HG02840 (cell line): ENCODE data around the gene EFCAB10.
"Not testable (repeated sequence)": the region's sequence is repeated elsewhere in the genome, so short reads cannot be mapped to it uniquely, and the experiment has no call there.

ENCODE experiments used
- ATAC-seq: cut with Tn5 transposase; IDR thresholded peaks from one replicate; pipeline ENCODE4 v1.9.1; 2021; ENCODE audit warnings: mild to moderate bottlenecking, moderate library complexity, moderate number of reproducible peaks; ENCODE audit not compliant: unreplicated experiment, low FRiP score

EFCAB10 gene

DNA sequence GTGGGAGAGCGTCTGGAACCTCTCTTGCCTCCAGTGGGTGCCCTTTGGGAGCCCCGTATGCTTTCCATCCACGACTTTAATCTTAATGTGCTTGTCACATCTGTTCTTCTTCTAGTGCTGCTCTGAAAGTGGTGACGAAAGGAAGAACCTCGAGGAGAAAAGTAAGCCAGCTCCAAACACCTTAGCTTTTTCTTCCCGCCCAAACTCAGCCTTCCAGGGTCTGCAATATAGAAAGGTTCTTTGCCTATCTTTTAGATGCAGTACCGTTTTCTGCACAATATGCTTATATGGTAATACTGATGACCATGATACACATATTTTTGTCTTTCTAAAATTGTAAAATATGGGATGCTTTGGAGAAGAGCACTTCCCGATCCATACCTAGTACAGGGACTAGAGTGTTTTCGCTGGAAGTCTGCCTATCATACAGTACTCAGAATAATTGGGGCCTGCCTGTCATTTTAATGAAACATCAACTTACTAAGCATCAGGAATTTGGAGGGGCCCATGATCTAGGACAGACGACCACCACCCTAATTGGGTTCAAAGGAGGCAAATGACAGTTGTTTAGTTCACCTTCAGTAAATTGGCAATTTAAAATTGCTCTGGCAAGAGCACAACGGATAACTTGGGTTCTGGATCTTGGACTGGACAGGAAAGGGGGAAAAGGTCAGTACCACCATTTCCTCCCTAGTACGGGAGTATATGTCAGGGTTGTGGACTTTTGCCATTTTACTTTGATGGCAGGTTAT is 48.4 kb downstream of the EFCAB10 start:
- no peak for ATAC-seq

DNA sequence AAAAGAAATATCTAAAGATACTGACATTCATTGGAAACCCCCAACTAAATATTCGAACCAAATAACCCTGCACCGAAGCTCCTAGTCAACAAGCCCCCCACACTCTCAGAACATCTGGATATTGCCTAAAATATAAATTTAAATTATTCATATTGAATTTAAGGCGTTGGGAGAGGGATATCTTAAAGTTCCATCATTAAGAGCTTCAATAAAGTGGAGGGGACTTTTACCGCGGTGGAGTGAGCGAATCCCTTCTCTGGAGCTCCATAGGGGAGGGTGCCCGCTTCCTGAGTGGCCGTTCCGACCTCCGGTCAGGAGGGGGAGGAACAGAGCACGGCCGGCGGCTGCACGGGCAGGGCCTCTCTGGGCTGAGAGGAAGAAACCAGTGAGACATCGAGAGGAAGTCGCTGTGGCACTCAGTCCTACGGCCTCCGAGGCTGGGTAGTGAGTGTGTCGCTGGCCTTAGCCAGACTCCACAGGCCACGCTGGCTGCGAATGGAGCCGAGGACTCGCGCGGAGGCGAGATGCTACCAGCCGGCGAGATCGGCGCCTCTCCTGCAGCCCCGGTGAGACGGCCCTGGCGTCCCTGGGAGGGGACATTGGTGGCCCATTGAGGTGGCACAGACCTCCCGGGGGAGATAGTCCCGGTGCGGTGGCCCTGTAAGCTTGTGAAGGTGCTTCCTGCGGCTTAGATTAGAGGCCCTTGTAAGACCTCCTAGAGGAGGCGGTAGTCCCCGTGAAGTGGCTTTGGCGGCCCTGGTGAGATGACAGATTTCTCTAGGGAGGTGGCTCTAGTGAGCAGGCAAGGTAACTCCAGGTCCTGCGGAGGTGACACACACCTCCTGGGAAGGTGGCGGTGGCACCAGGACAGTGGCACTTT is 49.3 kb downstream of the EFCAB10 start, which contains the start of gene RINT1:
Gene RINT1 (plus strand): TSS at position 410 of the 880 bp plus-strand sequence. CDS start 115 bp downstream, at position 525.
- peak; percentile 96 for ATAC-seq

DNA sequence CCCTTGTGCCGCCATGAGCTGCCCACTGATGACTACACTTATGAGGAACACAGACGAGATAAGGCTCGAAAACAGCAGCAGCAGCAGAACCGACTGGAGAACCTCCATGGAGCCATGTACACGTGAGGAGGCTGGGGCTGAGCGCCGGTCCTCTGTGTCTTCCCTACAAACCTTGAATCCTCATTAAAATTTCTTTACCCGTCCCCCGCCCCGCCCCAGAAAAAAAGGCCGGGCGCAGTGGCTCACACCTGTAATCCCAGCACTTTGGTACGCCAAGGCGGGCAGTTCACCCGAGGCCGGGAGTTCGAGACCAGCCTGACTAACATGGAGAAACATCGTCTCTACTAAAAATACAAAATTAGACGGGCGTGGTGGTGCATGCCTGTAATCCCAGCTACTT is 50.7 kb downstream of the EFCAB10 start:
- ATAC-seq = no peak

DNA sequence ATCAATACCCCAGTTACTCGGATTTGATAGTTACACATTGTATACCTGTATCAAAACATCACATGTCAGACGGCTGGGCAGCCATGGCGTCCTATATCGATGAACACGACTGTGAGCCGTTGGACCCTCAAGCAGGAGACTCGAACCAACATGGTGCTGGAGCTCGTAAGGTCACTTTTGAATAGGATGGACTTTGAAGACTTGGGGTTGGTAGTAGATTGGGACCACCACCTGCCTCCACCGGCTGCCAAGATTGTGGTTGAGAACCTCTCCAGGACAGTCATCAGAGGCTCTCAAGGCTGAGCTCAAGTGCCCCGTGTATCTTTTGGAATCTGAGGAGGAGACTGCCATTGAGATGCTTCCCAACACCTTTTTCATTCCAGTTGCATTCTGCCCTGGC is 51.2 kb downstream of the EFCAB10 start:
- ATAC-seq = no peak

DNA sequence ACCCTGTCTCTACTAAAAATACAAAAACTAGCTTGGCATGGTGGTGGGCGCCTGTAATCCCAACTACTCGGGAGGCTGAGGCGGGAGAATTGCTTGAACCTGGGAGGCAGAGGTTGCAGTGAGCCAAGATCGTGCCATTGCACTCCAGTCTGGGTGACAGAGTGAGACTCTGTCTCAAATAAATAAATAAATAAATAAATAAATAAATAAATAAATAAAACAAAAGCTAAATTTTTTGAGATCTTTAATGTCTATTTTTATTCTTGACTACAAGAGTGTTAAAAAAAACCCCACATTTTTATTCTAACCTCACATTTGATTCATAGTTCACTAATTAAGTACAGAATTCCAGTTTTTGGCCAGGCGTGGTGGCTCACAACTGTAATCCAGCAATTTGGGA is 53.6 kb downstream of the EFCAB10 start:
- ATAC-seq = not testable (repeated sequence)

DNA sequence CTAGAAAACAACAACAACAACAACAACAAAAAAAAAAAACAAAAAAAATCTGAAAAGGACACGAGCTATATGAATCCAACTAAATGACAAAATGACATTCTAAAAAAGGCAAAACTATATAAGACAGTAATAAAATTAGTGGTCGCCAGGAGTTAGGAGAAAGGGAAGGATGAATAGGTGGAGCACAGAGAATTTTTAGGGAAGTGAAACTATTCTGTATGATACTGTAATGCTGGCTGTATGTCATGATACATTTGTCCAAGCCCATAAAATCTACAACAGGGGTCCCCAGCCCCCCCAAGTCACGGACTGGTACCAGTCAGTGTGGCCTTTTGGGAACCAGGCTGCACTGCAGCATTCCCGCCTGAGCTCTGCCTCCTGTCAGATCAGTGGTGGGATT is 56.5 kb downstream of the EFCAB10 start:
- ATAC-seq = no peak

DNA sequence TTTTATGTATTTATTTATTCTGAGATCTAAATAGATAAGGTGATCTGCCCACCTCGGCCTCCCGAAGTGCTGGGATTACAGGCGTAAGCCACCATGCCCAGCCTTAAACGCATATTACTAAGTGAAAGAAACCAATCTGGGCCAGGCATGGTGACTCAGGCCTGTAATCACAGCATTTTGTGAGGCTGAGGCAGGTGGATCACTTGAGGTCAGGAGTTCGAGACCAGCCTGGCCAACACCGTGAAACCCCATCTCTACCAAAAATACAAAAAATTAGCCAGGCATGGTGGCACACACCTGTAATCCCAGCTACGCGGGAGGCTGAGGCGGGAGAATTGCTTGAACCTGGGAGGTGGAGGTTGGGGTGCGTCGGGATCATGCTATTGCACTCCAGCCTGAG is 56.9 kb downstream of the EFCAB10 start:
- not testable (repeated sequence) for ATAC-seq

DNA sequence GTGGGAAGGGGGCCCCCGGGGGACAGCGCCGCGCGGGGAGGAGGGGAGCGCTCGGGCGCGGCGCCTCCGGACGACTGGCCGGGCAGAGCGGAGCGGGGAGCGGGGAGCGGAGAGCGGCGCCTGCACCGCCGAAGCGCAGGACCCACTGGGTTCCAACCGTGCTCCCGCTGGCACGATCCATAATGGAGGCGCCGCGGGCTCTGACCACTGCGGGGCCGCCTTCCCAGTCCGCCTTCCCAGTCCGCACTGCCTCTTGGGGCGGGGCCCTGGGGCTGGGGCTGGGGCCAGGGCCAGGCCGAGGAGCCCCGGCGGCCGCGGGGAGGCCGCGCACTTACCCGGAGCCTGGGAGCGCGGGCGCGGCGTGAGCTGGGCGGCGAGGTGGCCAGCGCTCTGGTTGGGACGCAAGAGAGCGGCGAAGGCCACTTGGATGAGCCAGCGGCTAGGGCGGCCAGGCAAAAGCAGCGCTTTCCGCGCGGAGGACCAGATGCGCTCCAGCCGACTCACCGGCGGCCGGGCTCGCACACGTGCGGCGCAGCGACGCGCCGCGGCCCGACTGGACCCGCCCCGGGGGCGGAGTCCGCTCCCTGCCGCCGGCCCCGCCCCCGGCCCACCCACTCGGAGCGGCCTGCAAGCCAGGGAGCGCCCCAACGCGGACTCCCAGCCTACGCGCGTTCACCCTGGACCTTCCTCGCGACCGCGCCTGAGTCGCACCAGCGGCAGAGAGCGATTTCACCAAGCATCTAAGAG is 59.4 kb downstream of the EFCAB10 start, which contains the start of gene PUS7:
Gene PUS7 (minus strand): TSS at position 555 of the 747 bp plus-strand sequence. CDS start 13,759 bp downstream, outside the sequence.
- peak; percentile 87 for ATAC-seq

DNA sequence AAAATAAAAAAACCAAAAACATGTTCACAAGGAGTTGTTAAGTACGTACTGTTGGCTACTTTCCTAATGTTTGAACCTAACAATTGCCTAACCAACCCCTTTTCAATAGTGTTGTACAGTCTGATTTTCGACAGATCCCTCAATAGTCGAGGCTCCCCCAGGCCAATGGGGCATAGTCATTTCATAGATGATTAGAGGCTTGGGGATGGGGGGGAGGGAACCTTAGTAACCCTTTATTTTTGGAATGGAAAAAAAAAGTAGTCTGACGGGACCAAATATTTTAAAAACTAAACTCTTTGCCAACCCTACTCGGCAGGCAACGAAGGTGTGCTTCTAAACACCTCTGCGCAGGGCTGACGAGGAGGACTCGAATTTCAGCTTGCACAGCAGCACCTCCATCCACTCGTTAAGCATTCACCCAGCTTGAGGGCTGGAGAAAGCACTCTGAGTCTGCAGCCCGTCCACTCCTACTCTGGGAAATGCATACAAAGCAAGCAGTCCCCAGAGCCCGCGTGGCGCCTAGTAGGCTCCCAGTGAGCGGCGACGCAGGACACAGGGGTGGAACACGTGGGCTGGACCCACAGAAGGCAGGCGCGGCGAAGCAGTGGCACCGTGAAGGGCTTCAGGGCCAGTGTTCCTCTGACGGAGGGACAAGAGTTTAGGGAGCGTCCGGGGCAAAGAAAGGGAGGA is 60.1 kb downstream of the EFCAB10 start:
- peak; percentile 34 for ATAC-seq

DNA sequence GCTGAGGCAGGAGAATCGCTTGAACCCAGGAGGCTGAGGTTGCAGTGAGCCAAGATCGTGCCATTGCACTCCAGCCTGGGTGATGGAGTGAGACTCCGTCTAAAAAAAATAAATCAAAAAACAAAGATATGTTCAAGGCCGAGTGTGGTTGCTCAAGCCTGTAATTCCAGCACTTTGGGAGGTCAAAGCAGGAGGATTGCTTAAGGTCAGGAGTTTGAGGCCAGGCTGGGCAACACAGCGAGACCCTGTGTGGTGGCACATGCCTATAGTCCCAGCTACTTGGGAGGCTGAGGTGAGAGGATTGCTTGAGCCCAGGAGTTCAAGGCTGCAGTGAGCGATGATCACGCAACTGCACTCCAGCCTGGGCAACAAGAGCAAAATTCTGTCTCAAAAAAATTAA is 60.7 kb downstream of the EFCAB10 start:
- not testable (repeated sequence) for ATAC-seq

DNA sequence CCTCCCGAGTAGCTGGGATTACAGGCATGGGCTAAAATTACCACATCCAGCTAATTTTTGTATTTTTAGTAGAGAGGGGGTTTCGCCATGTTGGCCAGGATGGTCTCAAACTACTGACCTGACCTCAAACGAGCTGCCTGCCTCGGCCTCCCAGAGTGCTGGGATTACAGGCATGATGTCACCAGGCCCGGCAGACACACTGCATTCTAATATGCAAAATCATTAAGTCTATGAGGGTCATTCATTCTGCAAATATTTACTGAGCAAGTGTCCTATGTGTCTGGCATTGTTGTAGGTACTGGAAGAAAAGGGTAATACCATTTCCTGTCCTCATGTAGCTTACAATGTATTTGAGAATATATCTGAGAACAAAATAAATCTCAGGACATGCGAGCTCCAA is 61.9 kb downstream of the EFCAB10 start:
- no peak for ATAC-seq

DNA sequence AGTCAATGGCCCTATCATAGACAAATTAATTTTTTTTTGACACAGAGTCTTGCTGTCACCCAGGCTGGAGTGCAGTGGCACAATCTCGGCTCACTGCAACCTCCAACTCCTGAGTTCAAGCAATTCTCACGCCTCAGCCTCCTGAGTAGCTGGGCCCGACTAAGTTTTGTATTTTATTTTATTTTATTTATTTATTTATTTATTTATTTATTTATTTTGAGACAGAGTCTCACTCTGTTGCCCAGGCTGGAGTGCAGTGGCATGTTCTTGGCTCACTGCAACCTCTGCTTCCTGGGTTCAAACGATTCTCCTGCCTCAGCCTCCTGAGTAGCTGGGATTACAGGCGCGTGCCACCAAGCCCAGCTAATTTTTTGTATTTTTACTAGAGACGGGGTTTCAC is 65.7 kb downstream of the EFCAB10 start:
- not testable (repeated sequence) for ATAC-seq
